ENCODE data around the gene ANO9.

- TF ChIP-seq CTCF (IDR thresholded peaks at IDR 0.05 in 8 of 11, conservative IDR thresholded peaks at IDR 0.05 in 3 of 11) (no peak), POLR2A (IDR thresholded peaks at IDR 0.05) (no peak), POLR2AphosphoS5 (IDR thresholded peaks at IDR 0.05) (no peak)
Observed at GRCh38 chr11:422249-422656, 19.6 kb downstream of the ANO9 start.

Data from spleen (tissue), 7 donors.